ENCODE data around the gene EDEM2.

DNA sequence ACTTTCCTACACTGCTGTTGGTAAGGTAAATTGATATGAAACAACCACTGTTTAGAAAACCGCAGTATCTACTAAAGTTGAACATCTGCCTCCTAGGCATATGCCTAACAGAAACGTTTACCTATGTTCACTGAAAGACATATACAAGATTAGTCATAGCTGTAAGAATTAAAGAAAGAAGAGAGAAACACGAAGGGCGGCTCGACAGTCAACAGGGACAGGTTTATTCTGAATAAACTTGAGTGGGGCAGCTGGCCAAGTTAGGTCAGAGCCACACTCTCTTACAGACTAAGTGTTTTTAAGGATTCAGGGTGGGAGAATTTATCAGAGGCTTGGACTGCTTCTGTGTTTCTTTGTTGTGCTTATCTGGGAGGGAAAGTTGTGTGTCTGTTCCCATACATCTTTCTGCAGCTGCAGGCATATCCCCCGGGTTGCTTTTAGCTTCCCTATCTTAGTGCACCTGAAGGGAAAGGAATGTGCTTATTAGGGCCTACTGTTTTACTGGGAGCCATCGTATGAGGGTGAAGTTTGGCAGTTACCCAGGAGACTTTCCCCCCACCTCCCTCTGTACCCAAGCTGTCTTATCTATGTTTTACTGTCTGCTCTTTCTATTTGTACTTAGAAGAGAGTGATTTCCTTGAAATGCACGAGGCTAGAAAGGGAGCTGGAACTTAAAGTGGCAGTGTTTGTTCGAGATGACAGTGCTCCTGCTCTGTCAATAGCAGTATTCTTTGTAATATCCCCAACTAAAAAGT, 45.2 kb upstream of the EDEM2 start:
- no peak for TF ChIP-seq ZFX (IDR thresholded peaks at IDR 0.05)
- TF ChIP-seq, protein P1, sequence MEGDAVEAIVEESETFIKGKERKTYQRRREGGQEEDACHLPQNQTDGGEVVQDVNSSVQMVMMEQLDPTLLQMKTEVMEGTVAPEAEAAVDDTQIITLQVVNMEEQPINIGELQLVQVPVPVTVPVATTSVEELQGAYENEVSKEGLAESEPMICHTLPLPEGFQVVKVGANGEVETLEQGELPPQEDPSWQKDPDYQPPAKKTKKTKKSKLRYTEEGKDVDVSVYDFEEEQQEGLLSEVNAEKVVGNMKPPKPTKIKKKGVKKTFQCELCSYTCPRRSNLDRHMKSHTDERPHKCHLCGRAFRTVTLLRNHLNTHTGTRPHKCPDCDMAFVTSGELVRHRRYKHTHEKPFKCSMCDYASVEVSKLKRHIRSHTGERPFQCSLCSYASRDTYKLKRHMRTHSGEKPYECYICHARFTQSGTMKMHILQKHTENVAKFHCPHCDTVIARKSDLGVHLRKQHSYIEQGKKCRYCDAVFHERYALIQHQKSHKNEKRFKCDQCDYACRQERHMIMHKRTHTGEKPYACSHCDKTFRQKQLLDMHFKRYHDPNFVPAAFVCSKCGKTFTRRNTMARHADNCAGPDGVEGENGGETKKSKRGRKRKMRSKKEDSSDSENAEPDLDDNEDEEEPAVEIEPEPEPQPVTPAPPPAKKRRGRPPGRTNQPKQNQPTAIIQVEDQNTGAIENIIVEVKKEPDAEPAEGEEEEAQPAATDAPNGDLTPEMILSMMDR (conservative IDR thresholded peaks at IDR 0.05): no peak
